Measurements from ENCODE around the gene SEC22C.

SEC22C gene

DNA sequence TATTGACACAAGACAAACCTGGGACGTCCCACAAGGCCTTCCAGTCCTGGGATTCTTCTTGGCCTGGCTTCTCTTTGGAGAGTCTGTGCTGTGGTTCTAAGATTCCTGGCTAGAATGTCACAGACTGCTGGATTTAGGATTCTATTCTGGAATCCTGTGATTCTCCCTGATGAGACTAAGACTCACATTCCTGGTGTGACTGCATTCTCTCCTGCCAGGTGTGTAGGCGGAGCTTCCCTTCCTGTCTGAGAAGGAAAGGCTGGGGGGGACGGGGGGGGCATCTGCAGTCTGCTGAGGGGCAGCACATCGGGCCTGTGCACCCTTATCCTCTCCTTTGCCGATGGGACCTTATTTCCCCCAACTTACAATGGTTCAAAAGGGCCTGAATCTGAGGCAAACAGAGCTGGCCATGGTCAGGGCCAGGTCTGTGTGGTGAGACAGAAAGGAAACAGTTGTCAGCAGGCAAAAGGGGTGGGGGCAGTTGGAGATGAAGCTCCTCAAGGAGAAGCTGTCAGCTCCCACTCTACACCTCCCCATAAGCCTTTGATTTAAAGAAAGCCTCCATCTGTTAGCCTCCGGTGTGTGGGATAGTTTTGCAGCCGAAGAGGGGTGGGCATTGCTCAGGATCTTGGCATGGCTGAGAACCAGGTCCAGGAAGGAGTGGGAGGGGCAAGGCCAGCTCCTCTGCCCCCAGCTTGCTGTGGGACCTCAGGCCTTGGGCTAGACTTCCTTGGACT lies 48.4 kb downstream of the SEC22C start:
- DNase-seq (ENCODE audit: low spot score) = peak; percentile 9

DNA sequence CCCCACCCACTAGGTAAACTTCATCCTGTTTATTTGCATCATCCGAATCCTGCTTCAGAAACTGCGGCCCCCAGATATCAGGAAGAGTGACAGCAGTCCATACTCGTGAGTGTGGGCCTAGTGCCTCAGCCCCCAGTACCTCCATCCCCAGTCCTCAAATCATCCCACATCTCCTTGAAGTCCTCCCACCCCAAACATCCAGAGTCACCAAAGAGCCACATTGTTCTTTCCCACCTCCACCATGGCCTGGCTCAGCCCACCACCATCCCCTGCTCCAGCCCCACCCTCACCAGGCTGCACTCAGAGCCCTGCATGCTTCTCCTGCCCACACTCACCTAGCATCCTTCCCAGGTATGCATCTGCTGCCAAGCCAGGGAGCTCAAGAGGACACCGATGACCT lies 49.5 kb downstream of the SEC22C start:
- DNase-seq (ENCODE audit: low spot score) = no peak

DNA sequence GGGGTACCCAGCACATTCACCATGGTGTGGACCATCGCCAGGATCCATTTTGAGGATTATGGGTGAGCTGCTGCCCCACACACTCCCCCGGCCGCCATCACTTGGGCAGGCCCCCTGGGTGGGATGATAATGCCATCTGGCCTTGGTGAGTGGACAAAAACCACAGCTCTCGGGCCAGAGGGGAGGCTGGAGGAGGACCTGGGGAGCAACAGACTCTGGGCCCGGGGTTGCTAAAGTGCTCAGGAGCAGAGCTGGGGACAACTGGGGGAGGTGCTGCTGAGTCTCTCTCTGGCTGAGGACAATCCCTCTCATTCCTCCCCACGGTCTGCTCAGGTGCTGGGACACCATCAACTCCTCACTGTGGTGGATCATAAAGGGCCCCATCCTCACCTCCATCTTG lies 50.3 kb downstream of the SEC22C start:
- no peak for DNase-seq (ENCODE audit: low spot score)

DNA sequence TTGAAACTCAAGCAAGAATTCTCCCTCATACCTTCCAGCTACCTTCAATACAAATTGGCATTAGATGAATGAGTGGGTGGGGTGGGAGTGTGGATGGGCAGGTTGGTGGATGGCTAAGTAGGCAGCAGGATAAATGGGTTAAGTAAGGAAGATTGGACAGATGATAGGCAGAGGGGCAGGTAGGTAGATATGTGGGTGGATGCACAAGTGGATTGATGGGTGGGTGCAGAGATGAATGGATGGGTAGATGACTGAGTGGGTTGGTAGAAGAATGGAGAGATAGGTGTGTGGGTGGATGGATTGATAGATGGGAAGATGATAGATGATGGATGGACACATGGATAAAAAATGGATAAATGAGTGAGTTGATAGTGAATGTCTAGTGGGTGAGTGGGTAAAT lies 51.7 kb downstream of the SEC22C start:
- no peak for DNase-seq (ENCODE audit: low spot score)

DNA sequence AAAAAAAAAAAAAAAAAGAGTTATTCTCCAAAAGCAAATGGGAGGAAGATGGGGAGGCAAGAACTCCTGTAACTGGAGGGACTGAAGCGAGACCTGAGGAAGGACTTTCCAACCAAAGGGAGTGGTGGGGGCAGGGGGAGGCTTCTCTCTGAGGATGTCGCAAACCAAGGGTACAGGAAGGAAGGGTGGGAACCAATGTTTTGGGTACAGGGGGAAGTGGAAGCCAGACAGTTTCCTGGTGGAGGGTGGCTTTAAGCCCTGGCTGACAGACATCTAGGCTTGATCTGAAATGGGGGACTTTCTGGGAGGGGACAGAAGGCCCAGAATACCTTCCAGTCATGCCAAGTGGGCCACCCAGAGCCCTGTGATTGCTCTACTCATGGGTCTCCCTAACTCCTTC lies 52.3 kb downstream of the SEC22C start:
- DNase-seq (ENCODE audit: low spot score) = no peak

DNA sequence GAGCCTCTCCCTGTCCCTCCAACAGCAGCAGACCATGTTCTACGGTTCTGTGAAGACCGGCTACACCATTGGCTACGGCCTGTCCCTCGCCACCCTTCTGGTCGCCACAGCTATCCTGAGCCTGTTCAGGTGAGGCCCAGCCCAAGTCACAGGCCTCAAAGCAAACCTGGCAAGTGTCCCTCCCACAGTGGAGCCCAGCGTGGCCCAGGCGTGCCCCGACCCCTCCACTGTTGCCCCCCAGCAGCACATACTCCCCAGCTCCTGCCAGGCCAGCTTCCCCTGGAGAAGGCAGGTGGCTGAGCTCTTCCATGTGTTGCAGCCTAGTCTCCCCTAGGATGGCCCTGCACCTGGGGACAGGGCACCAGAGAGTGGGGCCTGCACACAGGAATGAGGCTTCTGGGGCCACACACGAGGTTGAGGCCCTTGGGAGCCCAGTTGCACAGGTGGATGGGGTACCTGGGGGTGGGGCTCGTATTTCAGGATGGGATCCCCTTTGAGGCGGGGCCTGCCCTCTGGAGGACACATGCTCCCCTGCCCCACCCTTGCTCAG lies 54.3 kb downstream of the SEC22C start:
- DNase-seq (ENCODE audit: low spot score) = no peak

DNA sequence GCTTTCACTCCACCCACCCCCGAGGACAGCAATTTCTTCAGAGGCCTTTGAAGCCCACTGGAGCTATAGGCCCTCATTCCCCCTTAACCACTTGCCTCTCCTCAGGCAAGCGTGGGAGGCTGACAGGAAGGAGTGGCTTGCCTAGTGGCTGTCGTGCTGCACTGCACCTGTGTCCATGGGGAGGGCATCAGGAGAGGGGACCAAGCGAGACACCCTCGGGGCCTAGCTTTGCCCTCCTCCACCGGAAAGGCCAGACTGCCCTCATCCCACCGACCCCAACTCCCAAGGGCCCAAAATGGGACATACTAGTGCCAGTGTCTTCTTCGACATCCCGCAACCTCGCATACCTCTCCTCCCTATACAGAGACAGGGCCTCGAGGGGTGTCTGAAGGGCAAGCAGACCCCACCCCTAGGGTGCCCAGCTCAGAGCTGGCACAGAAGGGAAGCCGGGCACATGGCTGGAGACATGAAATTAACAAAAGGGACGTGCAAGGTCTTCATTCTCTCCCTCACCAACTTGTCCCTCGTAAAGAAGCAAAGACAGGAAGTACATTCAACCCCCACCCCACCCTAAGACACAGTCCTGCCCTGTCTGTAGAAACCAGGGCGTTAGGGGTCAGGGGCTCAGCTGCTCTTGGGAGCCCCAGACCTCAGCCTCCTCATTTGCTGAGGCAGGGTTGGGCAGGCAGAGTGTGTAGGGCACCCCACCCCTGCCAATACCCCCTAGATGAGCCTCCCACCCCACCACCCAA lies 55.0 kb downstream of the SEC22C start:
- no peak for DNase-seq (ENCODE audit: low spot score)

DNA sequence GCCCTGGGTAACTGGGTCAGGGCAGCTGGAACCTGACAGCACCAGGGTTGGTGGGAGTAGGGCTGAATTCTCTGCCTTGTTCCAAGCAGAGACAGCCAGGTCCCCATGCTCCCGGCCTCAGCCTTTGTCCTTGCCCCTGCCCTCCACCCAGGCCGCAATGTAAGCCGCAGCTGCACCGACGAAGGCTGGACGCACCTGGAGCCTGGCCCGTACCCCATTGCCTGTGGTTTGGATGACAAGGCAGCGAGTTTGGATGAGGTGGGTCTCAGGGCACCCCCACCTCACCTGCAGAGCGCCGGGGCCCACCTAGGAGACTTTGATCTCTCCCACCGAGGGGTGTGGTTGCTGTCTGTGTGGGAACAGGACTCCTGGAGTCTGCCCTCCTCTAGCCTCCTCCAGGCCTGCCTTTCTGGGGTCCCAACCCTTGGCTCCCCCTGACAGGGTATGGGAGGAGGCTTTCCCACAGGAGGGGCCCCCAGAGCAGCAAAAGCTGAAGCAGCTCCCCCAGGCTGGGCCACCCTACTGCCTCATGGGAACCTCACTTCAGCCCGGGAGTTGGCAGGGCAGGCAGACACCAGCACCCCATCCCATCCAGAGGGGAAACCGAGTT lies 55.9 kb downstream of the SEC22C start:
- DNase-seq (ENCODE audit: low spot score) = no peak

DNA sequence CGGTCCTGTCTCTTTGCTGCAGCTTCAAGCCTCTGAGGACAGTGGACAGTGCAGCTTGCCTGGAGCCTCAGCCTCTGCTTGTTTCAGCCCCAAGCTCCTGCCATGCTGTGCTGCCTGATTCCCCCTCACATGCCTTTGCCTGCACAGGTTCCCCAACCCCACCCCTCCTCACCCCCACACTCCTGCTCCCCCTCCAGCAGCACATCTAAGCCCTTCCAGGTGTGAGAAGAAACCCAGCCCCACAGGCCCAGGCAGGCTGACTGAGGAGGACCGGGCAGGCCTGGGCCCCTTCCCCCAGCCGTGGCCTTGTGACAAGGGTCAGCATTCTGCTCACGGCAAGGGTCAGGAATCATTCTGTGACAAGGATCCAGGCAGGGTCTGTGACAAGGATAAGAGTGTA lies 56.6 kb downstream of the SEC22C start:
- DNase-seq (ENCODE audit: low spot score) = no peak

DNA sequence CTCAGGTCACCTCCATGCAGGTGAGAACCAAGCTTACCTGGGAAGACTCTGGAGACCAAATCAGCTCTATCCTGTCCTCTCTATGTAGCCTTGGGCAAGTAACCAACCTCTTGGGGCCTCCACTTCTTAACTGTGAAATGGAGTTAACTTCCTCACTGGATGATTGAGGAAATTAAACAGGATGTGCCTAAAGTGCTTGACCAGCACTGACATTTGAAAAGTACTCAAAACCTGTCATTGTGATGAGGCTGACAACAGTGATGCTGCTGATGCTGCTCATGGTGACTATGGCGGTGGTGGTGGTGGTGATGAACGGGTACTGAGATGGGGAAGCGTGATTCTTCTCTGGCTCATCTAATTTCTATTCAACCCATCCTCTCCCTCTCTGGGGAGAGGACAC lies 57.0 kb downstream of the SEC22C start:
- DNase-seq (ENCODE audit: low spot score) = no peak

DNA sequence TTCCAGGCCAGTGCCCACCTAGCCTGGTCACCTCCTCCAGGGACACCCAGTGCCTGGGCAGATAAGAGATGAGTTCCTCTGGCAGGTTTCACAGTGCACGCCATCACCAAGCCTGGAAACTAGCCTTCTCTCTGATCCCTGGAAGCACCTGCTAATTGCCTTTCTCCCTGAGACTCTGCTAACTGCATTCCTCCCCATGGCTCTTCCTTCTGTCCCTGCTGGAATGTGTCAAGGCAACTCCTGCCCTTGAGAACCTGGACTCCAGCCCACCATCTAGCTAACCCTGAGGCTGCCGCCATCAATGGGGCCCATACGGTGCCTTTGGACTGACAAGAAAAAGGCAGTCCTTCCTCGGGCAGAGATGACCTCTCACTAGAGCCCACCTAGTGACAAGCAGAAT lies 60.9 kb downstream of the SEC22C start:
- DNase-seq (ENCODE audit: low spot score) = no peak

DNA sequence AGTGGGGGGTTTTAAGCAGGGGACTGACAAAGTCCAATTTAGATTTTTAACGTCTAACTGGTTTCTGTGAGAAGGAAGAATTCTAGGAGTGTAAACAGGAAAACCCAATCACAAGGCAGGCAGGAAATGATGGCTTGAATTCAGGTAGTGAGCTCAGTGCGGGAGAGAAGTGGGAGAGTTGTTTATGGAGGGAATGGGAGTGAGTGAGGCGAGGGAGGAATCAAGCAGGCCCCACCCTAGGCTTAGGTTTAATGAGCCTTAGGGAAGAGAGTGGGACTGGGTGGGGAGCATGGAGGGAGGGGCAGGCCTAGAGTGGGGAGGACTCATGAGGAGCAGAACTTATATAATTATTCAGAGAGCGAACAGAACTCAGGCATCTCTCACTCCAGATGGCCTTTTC lies 61.4 kb downstream of the SEC22C start:
- no peak for DNase-seq (ENCODE audit: low spot score)

DNA sequence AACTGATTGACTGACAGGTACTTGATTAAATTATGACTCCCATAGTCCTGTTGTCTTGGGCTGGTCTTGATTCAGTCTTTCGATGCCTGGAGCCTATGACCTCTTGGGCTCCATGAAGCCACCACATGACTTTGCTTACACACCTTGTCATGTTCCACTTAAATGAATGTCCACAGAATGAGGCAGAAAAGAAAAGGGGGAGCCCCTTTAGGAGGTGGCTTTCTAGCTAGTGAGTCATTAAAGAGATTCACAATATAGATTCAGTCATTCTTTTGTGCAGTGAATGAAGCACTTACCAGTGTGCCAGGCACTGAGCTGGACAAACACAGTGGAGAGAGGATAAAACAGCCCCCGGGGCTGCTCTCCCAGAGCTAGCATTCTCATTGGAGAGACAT lies 62.2 kb downstream of the SEC22C start:
- DNase-seq (ENCODE audit: low spot score) = peak; percentile 20

DNA sequence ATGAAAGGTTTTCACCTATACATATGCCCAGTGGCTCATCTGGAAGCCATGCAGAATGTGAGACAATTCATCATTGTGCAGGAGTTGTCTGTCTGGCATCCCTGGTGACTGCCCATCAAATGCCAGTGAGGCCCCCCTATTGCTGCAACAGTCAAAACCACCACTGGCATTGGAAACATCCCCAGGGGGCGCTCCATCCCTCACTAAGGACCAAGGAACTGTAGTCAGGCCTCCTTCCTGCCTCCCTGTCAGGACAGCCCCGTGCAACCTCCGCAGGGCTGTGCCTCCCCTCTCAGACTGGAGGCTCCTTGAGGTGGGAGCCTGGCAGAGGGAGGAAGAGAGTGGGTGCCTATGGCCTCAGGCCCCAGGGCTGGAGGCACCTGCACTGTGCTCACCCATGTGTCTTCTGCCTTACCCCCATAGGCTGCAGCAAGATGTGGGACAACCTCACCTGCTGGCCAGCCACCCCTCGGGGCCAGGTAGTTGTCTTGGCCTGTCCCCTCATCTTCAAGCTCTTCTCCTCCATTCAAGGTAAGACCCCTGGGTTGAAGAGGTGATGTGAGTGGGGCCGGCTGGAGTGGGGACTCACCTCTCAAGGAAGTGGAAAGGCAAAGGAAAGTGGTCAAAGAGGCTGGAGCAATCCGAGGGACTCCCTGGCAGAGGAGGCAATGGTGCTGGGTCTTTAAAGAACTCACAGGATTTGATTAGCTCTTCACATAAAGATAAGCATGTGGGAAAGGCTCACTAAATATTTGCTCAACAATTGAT lies 62.8 kb downstream of the SEC22C start:
- no peak for DNase-seq (ENCODE audit: low spot score)

DNA sequence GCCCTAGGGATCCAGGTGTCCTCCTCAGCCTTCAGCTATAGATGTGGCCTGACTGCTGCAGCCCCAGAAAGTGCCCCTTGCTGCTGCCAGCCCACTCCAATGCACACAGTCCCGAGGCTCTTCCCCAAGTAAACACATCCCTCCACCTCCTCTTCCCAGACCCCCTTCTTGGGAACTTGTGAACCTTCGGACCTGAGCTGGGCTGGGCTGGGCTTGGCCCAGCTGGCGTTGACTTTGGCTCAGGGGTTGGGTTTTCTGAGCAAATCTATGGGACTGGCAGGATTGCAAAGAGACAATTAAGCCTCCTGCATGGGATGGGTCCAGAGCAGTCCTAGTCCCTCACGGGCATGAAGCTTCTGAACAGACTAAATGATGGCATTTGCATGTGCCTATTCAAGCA lies 64.7 kb downstream of the SEC22C start:
- DNase-seq (ENCODE audit: low spot score) = no peak

DNA sequence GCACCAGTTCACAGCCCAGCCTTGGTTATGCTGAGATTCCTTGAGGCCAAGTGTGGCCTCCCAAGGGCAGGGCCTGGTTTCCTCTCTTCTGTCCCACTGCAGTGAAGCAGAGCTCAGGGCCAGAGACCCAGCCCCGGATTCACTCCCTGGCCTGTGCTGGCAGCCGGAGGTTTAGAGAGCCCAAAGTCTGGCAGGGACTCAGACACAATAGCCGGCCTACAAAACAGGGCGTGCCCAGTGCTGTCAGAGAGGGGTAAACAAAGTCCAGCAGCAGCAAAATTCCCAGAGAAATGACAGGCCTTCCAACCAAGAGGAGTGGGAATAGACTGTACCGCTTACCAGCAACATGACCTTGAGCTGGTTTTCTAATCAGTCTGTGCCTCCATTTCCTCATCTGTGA lies 65.3 kb downstream of the SEC22C start:
- no peak for DNase-seq (ENCODE audit: low spot score)

DNA sequence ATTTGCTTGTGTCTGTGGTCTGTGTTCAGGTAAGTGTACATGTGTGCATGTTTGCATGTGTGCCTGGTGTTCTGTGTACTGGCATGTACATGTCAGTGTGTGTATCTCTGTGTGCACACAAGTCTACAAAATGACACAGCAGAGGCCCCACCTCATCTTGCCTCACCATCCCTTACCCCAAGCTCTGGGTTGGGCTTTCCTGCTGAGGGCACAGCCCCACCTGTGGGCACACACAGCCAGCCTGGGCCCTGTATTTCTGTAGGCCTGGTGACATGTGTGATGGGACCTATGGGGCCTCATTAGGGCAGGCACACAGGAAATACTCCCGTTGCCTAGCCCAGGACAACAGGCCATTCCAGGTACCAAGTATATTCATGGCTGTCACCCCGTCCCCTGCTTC lies 65.8 kb downstream of the SEC22C start:
- no peak for DNase-seq (ENCODE audit: low spot score)

DNA sequence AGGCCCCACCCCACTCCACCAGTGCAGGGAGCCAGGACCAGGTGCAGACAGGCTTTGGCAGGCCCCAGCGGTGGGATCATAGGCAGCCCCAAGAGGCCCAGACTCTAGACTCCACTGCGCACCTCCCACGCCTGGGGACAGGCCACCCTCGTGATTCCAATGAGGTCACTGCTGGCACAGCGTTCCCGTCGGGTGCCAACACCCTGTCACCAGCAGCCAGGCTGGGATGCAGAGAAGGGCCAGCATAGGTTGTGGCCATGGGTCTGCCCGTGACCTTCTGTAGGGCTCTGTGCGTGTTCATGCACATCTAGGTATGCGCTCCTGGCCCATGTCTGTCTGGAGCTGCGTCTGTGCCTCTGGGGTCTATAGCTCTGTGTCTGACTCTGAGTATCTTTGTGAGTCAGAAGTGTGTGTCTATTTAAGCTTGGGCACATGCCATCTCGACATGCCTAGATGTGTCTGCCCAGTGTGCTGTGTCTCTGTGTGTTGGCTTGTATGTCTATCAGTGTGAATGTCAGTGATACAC lies 66.3 kb downstream of the SEC22C start:
- no peak for DNase-seq (ENCODE audit: low spot score)

DNA sequence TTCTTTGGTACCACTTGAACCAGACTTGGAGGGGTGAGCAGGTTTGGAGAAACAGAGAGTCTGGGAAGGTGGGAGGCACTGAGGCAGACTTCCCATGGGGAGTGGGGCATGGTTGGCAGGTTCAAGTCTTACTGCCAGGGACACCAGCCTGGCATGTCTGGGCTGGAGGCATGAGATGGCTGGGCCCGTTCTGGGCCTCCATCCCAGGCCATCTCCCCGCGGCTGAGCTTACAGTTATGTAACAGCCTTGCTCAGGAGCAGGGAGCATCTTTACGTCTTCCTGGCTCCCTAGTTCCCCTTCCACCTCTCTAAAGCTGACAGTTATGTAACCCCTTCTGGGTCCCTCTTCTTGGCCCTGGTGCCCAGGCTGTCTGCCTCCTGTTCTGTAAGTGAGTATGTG lies 66.9 kb downstream of the SEC22C start:
- no peak for DNase-seq (ENCODE audit: low spot score)

DNA sequence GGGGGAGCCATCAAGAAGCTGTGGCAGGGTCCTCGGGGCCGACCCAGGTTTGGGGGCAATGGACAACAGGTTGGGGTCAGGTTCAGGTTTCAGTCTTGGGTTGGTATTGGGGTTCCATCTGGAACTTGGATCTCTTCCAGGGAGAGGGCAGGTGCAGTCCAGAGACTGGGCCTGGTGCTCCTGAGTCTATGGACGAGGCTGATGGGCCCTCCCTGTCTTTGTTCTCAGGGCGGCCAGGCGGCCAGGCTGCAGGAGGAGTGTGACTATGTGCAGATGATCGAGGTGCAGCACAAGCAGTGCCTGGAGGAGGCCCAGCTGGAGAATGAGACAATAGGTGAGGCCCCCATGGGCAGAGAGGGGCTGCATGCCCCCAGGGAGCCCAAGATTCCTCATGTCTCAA lies 68.2 kb downstream of the SEC22C start:
- no peak for DNase-seq (ENCODE audit: low spot score)

DNA sequence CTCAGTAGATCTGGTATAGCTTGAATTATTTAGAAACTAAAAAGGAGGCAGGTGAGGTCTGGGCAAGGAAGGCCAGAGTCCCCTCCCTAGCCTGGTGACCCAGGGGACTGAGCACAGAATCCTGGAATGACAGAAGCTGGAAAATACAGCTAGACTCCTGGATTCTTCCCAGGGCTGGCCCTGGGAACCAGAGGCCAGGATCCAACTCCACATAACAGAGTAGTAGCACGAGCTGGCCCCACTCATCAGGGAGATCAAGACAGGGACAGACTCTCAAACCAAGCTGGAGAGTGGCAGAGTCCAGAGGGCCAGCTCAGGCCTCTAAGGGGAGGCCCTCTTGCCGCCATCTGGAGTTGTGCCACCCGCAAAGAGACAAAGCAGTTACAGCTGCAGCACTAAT lies 68.6 kb downstream of the SEC22C start:
- no peak for DNase-seq (ENCODE audit: low spot score)

DNA sequence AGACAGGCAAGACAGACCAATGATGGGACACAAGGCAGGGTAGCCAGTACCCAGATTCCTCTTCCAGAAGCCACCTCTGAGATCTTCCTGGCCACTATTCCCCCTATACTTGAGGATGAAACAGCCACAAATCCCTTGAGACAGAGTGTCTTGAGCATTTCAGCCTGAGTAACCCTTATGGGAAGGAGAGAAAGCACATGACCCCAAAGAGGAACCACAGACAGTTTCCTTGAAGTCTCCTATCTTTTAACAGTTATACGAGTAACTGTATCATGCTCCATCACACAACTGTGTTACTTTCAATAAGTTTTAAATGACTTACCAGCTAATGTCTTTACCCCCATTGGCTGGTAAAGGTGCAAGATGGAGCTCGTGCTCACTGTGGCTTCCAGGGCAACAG lies 70.0 kb downstream of the SEC22C start:
- no peak for DNase-seq (ENCODE audit: low spot score)

Data from kidney tubule cell (primary cell).